Breast epithelium (tissue), 3 donors: ENCODE results near the gene CNGA4.
A peak's percentile ranks its signal among the peaks of the same experiment; 100 is the strongest.

Experiments
- POLR2A ChIP-seq: fragments of 450-650 bp; IDR thresholded peaks from one replicate; pipeline ENCODE4 v1.6.1; 2016; ENCODE audit warnings: antibody characterized with exemption, mild to moderate bottlenecking, moderate library complexity
- POLR2AphosphoS5 ChIP-seq, 3 donors: sonication (generic); formaldehyde crosslinking; IDR thresholded peaks; one replicate each; pipeline ENCODE4 v1.6.1; 2017; ENCODE audit warnings: antibody characterized with exemption in 3 of 3
- TF ChIP-seq, protein P1 (sequence below), 3 donors: fragments of 450-650 bp; IDR thresholded peaks; one replicate each; pipeline ENCODE4 v1.5.1; 2016 to 2017; ENCODE audit warnings: antibody characterized with exemption in 3 of 3, mild to moderate bottlenecking in 3 of 3, moderate library complexity in 3 of 3

GRCh38 chr11:6251120-6251733 is 12.3 kb downstream of the CNGA4 start:
- TF ChIP-seq, protein P1, sequence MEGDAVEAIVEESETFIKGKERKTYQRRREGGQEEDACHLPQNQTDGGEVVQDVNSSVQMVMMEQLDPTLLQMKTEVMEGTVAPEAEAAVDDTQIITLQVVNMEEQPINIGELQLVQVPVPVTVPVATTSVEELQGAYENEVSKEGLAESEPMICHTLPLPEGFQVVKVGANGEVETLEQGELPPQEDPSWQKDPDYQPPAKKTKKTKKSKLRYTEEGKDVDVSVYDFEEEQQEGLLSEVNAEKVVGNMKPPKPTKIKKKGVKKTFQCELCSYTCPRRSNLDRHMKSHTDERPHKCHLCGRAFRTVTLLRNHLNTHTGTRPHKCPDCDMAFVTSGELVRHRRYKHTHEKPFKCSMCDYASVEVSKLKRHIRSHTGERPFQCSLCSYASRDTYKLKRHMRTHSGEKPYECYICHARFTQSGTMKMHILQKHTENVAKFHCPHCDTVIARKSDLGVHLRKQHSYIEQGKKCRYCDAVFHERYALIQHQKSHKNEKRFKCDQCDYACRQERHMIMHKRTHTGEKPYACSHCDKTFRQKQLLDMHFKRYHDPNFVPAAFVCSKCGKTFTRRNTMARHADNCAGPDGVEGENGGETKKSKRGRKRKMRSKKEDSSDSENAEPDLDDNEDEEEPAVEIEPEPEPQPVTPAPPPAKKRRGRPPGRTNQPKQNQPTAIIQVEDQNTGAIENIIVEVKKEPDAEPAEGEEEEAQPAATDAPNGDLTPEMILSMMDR (IDR thresholded peaks at IDR 0.05), result peak; percentile 39 to 93 (median 76)
- TF ChIP-seq POLR2A (no peak), POLR2AphosphoS5 (IDR thresholded peaks at IDR 0.05) (no peak)
